HUES6 (cell line): ENCODE results near the gene MGAT3.
"Not testable (repeated sequence)": the region's sequence is repeated elsewhere in the genome, so short reads cannot be mapped to it uniquely, and the experiment has no call there.

Experiments used
- H3K27ac ChIP-seq: 2 replicates; pipeline ENCODE4 v1.7.0; 2013; ENCODE audit warnings: low read depth, mild to moderate bottlenecking, low read length, inconsistent platforms
- H3K27me3 ChIP-seq: 2 replicates; pipeline ENCODE4 v1.6.1; 2013; ENCODE audit warnings: low read length; ENCODE audit not compliant: control insufficient read depth, insufficient read depth
- H3K36me3 ChIP-seq: 2 replicates; pipeline ENCODE4 v1.6.1; 2013; ENCODE audit warnings: low read length; ENCODE audit not compliant: control insufficient read depth, insufficient read depth
- H3K4me1 ChIP-seq: 2 replicates; pipeline ENCODE4 v1.6.1; 2013; ENCODE audit warnings: low read length; ENCODE audit not compliant: control insufficient read depth, insufficient read depth
- H3K4me3 ChIP-seq: 2 replicates; pipeline ENCODE4 v1.5.1; 2013; ENCODE audit warnings: low read depth, low read length
- H3K9ac ChIP-seq: one replicate; pipeline ENCODE4 v1.6.1; 2013; ENCODE audit warnings: mild to moderate bottlenecking, low read length
- H3K9me3 ChIP-seq: 2 replicates; pipeline ENCODE4 v1.6.1; 2013; ENCODE audit warnings: low read depth, low read length; ENCODE audit not compliant: control insufficient read depth, insufficient read depth

Gene MGAT3

DNA sequence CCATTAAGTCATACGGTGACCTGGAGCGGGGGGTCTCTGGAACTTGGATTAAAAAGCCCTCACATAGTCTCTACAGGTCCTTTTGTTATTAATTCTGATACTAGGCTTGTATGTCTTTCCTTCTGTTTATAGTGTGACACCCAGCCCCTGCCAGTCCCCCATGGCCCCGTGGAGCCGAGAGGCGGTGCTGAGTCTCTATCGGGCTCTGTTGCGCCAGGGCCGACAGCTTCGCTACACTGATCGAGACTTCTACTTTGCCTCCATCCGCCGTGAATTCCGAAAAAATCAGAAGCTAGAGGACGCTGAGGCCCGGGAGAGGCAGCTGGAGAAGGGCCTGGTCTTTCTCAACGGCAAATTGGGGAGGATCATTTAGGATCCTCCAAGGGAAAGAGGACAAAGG is 47.3 kb downstream of the MGAT3 start:
- peaks cover 46% of the 10 kb centered on the region for H3K27me3 ChIP-seq
- peaks cover 45% of the 10 kb centered on the region for H3K36me3 ChIP-seq
- H3K27ac ChIP-seq: no peak overlapping the region

DNA sequence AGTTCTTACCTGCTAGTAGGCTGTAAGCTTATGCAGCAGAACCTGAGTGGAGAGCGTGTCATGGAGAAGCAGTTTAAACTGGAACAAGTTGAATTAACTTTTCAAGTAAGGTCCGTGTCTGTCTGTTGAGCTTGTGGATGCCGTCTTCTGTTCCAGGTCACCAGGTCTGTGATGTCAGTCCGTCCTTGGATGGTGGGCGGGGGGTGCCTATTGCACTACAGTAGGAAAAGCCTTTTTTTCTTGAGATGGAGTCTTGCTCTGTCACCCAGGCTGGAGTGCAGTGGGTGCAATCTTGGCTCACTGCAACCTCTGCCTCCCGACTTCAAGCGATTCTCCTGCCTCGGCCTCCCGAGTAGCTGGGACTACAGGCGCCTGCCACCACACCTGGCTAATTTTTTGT is 50.2 kb downstream of the MGAT3 start:
- not testable (repeated sequence) for H3K27ac ChIP-seq, H3K9ac ChIP-seq, H3K9me3 ChIP-seq, H3K4me1 ChIP-seq, H3K4me3 ChIP-seq
- Histone ChIP-seq H3K36me3 (peaks cover 69% of the 10 kb centered on the region), H3K27me3 (peaks cover 69% of the 10 kb centered on the region)

More for the DNA sequence above, 47.3 kb downstream of the MGAT3 start:
- Histone ChIP-seq H3K4me1 (peaks cover 17% of the 10 kb centered on the region), H3K9ac (no peak overlapping the region), H3K9me3 (no peaks in the 10 kb centered on the region), H3K4me3 (no peak overlapping the region)

DNA sequence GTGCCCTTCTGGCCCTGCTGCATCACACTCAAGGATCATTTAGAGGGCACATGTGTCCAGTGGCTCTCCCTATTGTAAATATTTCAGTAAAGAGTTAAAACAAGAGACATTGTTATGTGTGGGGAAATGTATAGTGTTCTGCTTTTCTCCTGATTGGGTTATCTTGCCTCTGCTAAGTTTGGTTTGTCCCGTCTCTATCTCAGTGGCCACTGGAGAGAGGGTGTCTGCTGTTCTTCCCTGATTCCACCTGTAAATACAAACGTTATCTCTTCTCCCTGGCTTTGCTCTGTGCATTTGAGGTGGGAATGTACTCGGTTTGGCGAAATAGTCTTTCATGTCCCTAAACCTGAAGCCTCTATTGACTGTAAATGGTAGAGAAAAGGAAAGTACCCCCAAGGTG is 51.6 kb downstream of the MGAT3 start:
- Histone ChIP-seq H3K4me1 (0 out of 2 replicates have a peak, but pooled peaks cover under 1% of the 10 kb centered on the region), H3K9ac (no peak overlapping the region), H3K27me3 (peaks cover 76% of the 10 kb centered on the region), H3K9me3 (no peaks in the 10 kb centered on the region), H3K4me3 (no peak overlapping the region), H3K27ac (no peak overlapping the region), H3K36me3 (peaks cover 80% of the 10 kb centered on the region)

DNA sequence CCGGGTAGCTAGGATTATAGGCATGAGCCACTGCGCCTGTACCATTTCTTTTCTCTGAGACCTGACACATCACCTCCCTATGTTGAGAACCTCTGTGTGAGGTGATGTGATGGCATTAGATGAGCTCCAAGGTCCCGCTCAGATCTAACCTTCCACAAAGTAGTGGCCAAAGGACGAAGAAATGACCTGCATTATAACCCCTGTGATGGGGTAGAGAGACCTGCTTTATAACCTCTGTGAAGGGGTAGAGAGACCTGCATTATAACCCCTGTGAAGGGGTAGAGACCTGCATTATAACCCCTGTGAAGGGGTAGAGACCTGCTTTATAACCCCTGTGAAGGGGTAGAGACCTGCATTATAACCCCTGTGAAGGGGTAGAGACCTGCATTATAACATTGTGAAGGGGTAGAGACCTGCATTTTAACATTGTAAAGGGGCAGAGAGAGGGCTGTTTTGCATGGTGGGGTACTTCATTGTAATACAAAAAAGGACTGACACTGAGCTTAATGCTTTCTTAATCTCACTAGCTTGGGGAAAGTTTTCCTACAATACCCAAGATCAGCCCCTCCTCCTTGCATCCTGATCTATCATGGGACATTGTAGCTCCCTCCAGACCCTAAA is 53.8 kb downstream of the MGAT3 start:
- no peak overlapping the region for H3K9ac ChIP-seq
- peaks cover 84% of the 10 kb centered on the region for H3K36me3 ChIP-seq
- H3K4me1 ChIP-seq: no peaks in the 10 kb centered on the region

DNA sequence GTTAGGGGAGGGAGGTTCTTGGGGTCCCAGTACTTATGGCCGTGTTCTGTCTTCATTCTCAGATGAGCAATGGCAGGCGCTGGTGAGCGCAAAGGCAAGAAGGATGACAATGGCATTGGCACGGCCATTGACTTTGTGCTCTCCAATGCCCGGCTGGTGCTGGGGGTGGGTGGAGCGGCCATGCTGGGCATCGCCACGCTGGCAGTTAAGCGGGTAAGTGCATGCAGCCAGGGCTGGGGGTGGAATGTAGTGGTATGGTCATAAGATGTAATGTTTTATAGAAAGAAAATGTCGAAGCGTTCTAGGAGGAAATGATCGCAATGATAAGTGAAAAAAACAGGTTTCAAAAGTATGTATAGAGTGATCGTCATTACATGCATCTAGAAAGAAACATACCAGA is 54.4 kb downstream of the MGAT3 start:
- Histone ChIP-seq H3K4me1 (no peaks in the 10 kb centered on the region), H3K4me3 (no peak overlapping the region), H3K27ac (no peak overlapping the region), H3K36me3 (peaks cover 84% of the 10 kb centered on the region), H3K9me3 (no peaks in the 10 kb centered on the region), H3K27me3 (peaks cover 73% of the 10 kb centered on the region), H3K9ac (no peak overlapping the region)

More for the DNA sequence above, 53.8 kb downstream of the MGAT3 start:
- H3K9me3 ChIP-seq: no peaks in the 10 kb centered on the region
- H3K4me3 ChIP-seq: no peak overlapping the region
- H3K27me3 ChIP-seq: peaks cover 79% of the 10 kb centered on the region
- no peak overlapping the region for H3K27ac ChIP-seq

DNA sequence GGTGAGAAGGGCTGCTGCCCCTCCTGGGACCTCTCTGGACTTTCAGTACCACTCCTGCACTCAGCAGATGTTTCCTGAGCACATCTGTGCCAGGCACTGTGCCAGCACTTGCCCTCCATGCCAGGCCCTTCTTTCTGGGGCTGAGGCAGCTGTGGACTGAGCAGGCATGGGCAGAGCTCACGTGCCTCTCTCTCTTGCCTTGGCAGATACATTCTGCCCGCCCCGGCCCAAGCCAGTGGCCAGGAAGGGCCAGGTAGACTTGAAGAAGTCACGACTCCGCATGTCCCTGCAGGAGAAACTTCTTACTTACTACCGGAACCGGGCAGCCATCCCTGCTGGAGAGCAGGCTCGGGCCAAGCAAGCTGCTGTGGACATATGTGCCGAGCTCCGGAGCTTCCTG is 55.2 kb downstream of the MGAT3 start:
- Histone ChIP-seq H3K4me1 (no peaks in the 10 kb centered on the region), H3K4me3 (no peak overlapping the region), H3K27me3 (peaks cover 65% of the 10 kb centered on the region), H3K27ac (no peak overlapping the region), H3K36me3 (peaks cover 80% of the 10 kb centered on the region), H3K9ac (no peak overlapping the region), H3K9me3 (no peaks in the 10 kb centered on the region)

DNA sequence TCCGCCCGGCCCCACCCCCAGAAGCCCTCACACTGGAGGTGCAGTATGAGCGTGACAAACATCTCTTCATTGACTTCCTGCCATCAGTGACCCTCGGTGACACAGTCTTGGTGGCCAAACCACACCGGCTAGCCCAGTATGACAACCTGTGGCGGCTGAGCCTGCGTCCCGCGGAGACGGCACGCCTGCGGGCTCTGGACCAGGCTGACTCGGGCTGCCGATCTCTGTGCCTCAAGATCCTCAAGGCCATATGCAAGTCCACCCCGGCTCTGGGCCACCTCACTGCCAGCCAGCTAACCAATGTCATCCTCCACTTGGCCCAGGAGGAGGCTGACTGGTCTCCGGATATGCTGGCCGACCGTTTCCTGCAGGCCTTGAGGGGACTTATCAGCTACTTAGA is 57.0 kb downstream of the MGAT3 start:
- peaks cover 4% of the 10 kb centered on the region for H3K4me1 ChIP-seq
- no peak overlapping the region for H3K4me3 ChIP-seq
- no peak overlapping the region for H3K27ac ChIP-seq
- H3K9ac ChIP-seq: no peak overlapping the region
- H3K9me3 ChIP-seq: no peaks in the 10 kb centered on the region
- H3K36me3 ChIP-seq: peaks cover 72% of the 10 kb centered on the region
- peaks cover 50% of the 10 kb centered on the region for H3K27me3 ChIP-seq

DNA sequence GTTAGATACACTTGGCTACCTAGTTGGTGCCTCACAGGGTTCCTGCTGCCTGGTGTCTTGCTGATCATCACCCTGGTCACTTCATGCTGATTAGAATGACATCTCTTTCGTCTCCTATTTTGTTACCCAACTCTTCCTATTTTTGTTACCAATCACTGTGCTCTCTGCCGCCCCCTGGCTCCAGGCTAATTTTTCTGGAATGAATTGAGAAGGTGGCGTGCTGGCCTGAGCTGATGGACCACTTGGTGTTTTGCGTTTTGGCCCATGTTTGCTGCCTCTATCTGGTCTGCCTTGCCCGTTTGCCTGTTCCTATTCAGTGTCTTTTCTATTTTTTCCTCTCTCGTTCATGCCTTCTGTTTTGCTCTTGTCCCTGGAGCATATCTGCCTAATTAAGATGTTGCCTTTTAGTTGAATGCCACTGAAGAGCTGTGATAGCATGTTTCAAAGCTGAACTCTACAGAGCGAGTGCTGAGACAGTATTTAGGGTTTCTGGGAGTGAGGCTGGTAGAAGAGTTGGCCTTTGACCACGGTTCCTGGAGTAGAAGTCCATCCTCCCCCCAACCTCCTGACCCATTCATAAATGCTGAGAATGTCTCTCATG is 57.7 kb downstream of the MGAT3 start:
- peaks cover 8% of the 10 kb centered on the region for H3K4me1 ChIP-seq
- no peak overlapping the region for H3K4me3 ChIP-seq
- no peak overlapping the region for H3K9ac ChIP-seq
- H3K36me3 ChIP-seq: peaks cover 67% of the 10 kb centered on the region
- no peak overlapping the region for H3K27ac ChIP-seq
- peaks cover 43% of the 10 kb centered on the region for H3K27me3 ChIP-seq
- H3K9me3 ChIP-seq: no peaks in the 10 kb centered on the region

DNA sequence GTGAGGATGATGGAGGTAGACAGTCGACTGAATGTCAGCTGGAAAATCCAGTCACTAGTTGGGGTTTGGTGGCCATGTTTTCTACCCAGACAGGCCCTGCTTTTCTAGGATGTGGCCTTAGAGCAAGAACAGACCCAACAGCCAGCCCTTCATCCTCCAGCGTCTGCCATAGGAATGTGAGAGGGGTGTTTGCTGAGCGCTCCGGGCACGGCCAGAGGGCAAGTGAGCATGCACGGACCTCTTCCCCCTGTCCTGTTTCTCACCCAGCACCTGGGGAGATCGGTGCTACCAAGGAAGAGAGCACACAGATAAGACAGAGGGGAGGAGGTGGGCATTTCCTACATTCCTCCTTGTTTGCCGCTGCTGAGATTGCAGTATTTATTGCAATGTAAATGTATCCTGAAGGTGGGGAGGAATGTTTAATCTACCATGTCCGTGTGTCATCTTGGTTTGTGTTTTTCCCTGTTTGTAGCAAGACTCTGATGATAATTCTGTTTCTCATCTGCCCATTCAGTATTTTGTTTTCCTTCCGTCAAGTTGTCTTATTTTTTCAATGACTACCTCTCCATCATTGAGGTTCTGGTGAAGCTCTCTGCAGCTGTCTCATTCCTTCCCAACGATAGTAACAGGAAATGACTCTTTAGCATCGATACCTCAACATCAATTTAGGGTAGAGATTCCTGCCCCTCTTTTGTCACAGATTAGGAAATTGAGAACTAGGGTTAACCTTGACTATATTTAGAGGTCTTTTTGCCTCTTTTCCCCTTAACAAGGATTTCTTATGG is 58.6 kb downstream of the MGAT3 start:
- no peak overlapping the region for H3K27ac ChIP-seq
- H3K9ac ChIP-seq: no peak overlapping the region
- H3K36me3 ChIP-seq: peaks cover 60% of the 10 kb centered on the region
- H3K4me1 ChIP-seq: peaks cover 8% of the 10 kb centered on the region
- no peaks in the 10 kb centered on the region for H3K9me3 ChIP-seq
- H3K27me3 ChIP-seq: peaks cover 33% of the 10 kb centered on the region
- no peak overlapping the region for H3K4me3 ChIP-seq

DNA sequence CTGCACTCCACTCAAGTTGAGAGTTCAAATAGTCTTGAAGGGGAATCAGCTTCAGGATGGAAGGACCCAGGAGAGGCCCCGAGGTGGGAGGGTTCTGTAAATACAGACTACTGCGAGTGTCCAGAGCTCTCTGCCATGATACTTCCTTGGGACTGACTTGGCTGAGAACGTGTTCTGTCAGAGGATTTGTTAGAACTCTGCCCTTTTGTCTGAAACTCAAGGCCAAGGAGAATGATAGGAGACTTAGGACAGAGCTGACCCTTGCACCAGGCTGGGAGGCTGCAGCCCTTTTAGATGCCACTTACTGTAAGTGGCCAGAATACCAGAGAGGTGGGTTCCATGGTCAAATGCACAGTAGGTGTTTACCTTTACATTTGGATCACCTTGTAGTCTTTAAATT is 60.7 kb downstream of the MGAT3 start:
- Histone ChIP-seq H3K4me3 (no peak overlapping the region), H3K4me1 (peaks cover 11% of the 10 kb centered on the region), H3K36me3 (peaks cover 58% of the 10 kb centered on the region), H3K9ac (no peak overlapping the region), H3K27ac (no peak overlapping the region), H3K27me3 (peaks cover 15% of the 10 kb centered on the region), H3K9me3 (no peaks in the 10 kb centered on the region)

DNA sequence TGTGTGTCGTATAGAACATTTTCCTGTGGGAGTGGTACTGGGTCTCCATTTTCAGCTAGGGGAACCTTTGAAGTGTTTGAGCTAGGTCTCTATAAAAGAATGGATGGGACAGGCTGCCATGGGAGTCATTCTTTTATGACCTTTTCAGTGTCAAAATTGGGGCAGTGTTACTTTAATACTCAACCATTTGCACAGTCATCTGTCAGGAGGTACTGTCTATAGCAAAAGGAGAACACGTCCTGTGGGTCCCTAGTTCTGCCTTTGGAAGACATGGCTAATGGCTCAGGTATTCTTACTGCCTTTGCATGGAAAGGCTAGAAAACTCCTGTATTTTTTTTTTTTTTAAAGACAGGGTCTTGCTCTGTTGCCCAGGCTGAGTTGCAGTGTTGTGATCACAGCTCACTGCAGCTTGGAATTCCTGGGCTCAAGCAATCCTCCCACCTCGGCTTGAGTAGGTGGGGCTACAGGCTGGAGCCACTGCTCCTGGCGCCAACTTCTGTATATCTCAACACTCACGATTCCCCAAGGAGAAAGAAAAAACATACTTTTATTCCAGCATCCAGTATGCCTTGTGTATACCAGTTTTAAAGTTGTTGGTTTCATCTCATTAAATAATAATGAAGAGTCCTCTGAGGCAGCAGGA is 61.5 kb downstream of the MGAT3 start:
- Histone ChIP-seq H3K27ac (no peak overlapping the region), H3K9ac (no peak overlapping the region), H3K36me3 (peaks cover 61% of the 10 kb centered on the region)

More for the DNA sequence above, 61.5 kb downstream of the MGAT3 start:
- Histone ChIP-seq H3K4me3 (peak overlapping the region; percentile 80), H3K27me3 (peaks cover 11% of the 10 kb centered on the region), H3K4me1 (peaks cover 11% of the 10 kb centered on the region), H3K9me3 (no peaks in the 10 kb centered on the region)
